Keratinocyte (primary cell): ENCODE measurements around the gene CDCA4. TPM values are rescaled to one million over a fixed set of nuclear protein-coding genes. Genes with fewer than 3 reads are reported as not detected.

Experiments
- DNase-seq: peaks from one replicate; pipeline ENCODE4 v3.0.0-alpha.2; 2011; ENCODE audit warnings: low read depth, missing footprints, low spot score
- FAIRE-seq: peaks from 2 replicates; lab custom pipeline; 2011; peaks lifted over from hg19 to GRCh38; lab: Jason Lieb, UNC
- H2AFZ ChIP-seq: 2 replicates; pipeline ENCODE4 v1.6.0; 2012; ENCODE audit warnings: low read length, control low read depth, inconsistent platforms; ENCODE audit not compliant: control insufficient read depth
- H3K27ac ChIP-seq: 2 replicates; pipeline ENCODE4 v1.5.1; 2011; ENCODE audit warnings: low read length; ENCODE audit not compliant: control insufficient read depth, insufficient read depth
- H3K27me3 ChIP-seq: 3 replicates; pipeline ENCODE4 v1.6.0; 2011; ENCODE audit warnings: low read length; ENCODE audit not compliant: control insufficient read depth, insufficient read depth; ENCODE audit errors: extremely low read depth
- H3K36me3 ChIP-seq, 2 experiments: 2 replicates in 1 of 2; 3 replicates in 1 of 2; pipeline ENCODE4 v1.5.1; 2011; ENCODE audit warnings: low read length in 2 of 2, mild to moderate bottlenecking in 1 of 2; ENCODE audit not compliant: control insufficient read depth in 2 of 2, insufficient read depth in 2 of 2; ENCODE audit errors: extremely low read depth in 1 of 2
- H3K4me1 ChIP-seq: 3 replicates; pipeline ENCODE4 v1.5.1; 2011; ENCODE audit warnings: low read length; ENCODE audit not compliant: control insufficient read depth, insufficient read depth; ENCODE audit errors: extremely low read depth
- H3K4me2 ChIP-seq: 3 replicates; pipeline ENCODE4 v1.6.0; 2011; ENCODE audit warnings: low read depth, low read length; ENCODE audit not compliant: control insufficient read depth, insufficient read depth; ENCODE audit errors: extremely low read depth
- H3K4me3 ChIP-seq, 3 experiments: fragments of 200-600 bp in 1 of 3; sonication (generic) in 1 of 3; 2 replicates in 2 of 3; 3 replicates in 1 of 3; pipeline ENCODE4 v1.5.1; 2011 to 2016; ENCODE audit warnings: low read length in 3 of 3, mild to moderate bottlenecking in 3 of 3, control low read depth in 2 of 3, inconsistent platforms in 1 of 3, low read depth in 1 of 3, mixed read lengths in 1 of 3, mixed run types in 1 of 3, moderate library complexity in 1 of 3; ENCODE audit not compliant: control insufficient read depth in 2 of 3, insufficient read depth in 2 of 3; ENCODE audit errors: extremely low read depth in 1 of 3
- H3K79me2 ChIP-seq: 2 replicates; pipeline ENCODE4 v1.6.0; 2012; ENCODE audit warnings: low read length; ENCODE audit not compliant: control insufficient read depth, insufficient read depth
- H3K9ac ChIP-seq: 3 replicates; pipeline ENCODE4 v1.6.0; 2011; ENCODE audit warnings: low read length; ENCODE audit not compliant: control insufficient read depth, insufficient read depth; ENCODE audit errors: extremely low read depth
- H3K9me1 ChIP-seq: 3 replicates; pipeline ENCODE4 v1.6.0; 2011; ENCODE audit warnings: low read length; ENCODE audit not compliant: control insufficient read depth, insufficient read depth; ENCODE audit errors: extremely low read depth
- H3K9me3 ChIP-seq: 2 replicates; pipeline ENCODE4 v1.5.1; 2012; ENCODE audit warnings: low read depth, low read length; ENCODE audit not compliant: control insufficient read depth
- H4K20me1 ChIP-seq: 3 replicates; pipeline ENCODE4 v1.6.0; 2011; ENCODE audit warnings: low read length; ENCODE audit not compliant: control insufficient read depth, insufficient read depth; ENCODE audit errors: extremely low read depth
- EZH2 ChIP-seq: IDR thresholded peaks from one replicate; pipeline ENCODE4 v1.6.1; 2012; ENCODE audit warnings: inconsistent platforms, mild to moderate bottlenecking, low read length, moderate library complexity
- dilution Hi-C: fragments of 300-500 bp; cut with MboI; formaldehyde crosslinking; loops from one replicate; pipeline ENCODE4 v1.7.0; 2020; ENCODE audit warnings: low sequenced_read_pairs; ENCODE audit not compliant: extremely low pct_ligation_motif_present
- polyA plus RNA-seq, 5 experiments: library from polyadenylated mRNA; depleted of rRNA in 3 of 5; stranded (reverse) in 3 of 5; stranded (forward) in 1 of 5; unstranded in 1 of 5; fragments of >200 nt; gene quantifications; 1 replicate in 1 of 5; 2 replicates in 3 of 5; 3 replicates in 1 of 5; pipeline versions ENCODE4 v1.2.1 to v1.2.3, GENCODE V29; 2011 to 2012; ENCODE audit warnings: missing spikeins in 2 of 5, low read depth in 1 of 5, low replicate concordance in 1 of 5
- TF ChIP-seq, protein P1 (sequence below), 3 experiments: IDR thresholded peaks in 1 of 3; conservative IDR thresholded peaks in 1 of 3; optimal IDR thresholded peaks in 1 of 3; 2 replicates in 2 of 3; 3 replicates in 1 of 3; pipeline versions ENCODE3 to v1.5.1; 2011; ENCODE audit warnings: low read length in 3 of 3, mild to moderate bottlenecking in 3 of 3, moderate library complexity in 2 of 3, control low read depth in 1 of 3, inconsistent platforms in 1 of 3; ENCODE audit not compliant: insufficient read depth in 2 of 3; ENCODE audit errors: extremely low read depth in 1 of 3

Gene CDCA4
- polyA plus RNA-seq, 1 donor (not counting 4 experiments of a cell fraction or from before 2014, with no cell fraction given) = 35.7 TPM

DNA sequence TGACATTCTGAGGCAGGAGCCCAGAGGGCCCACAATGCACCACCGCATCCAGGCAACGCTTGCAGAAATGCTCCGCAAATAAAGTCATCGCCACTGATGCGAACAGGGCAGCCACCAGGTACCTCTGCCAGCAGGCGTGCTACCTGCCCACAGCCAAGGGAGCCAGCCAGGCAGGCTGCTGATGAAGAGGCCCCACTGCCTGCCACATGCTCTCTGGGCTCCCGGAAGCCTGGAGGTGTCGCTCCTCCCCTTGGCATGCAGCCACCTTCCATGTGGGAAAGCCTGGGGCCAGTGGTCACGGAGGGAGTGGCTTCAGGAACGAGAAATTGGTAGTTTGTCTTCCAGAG is 29.6 kb upstream of the CDCA4 start:
- no peaks in the 10 kb centered on the region for H3K4me1 ChIP-seq
- no peak overlapping the region for H3K27ac ChIP-seq
- H3K36me3 ChIP-seq = peaks cover 0 to 19% of the 10 kb centered on the region in 2 experiments
- no peak overlapping the region for H3K4me2 ChIP-seq
- H3K27me3 ChIP-seq = no peaks in the 10 kb centered on the region
- no peaks in the 10 kb centered on the region for H3K9me3 ChIP-seq
- DNase-seq (no peak), FAIRE-seq (no peak)
- H3K9ac ChIP-seq = no peak overlapping the region
- no peak overlapping the region for H2AFZ ChIP-seq
- no peak for TF ChIP-seq EZH2
- TF ChIP-seq, protein P1, sequence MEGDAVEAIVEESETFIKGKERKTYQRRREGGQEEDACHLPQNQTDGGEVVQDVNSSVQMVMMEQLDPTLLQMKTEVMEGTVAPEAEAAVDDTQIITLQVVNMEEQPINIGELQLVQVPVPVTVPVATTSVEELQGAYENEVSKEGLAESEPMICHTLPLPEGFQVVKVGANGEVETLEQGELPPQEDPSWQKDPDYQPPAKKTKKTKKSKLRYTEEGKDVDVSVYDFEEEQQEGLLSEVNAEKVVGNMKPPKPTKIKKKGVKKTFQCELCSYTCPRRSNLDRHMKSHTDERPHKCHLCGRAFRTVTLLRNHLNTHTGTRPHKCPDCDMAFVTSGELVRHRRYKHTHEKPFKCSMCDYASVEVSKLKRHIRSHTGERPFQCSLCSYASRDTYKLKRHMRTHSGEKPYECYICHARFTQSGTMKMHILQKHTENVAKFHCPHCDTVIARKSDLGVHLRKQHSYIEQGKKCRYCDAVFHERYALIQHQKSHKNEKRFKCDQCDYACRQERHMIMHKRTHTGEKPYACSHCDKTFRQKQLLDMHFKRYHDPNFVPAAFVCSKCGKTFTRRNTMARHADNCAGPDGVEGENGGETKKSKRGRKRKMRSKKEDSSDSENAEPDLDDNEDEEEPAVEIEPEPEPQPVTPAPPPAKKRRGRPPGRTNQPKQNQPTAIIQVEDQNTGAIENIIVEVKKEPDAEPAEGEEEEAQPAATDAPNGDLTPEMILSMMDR (optimal IDR thresholded peaks at IDR 0.05 in 1 of 3, IDR thresholded peaks at IDR 0.05 in 1 of 3, conservative IDR thresholded peaks at IDR 0.05 in 1 of 3; ENCODE audit: extremely low read depth in 1 of 3, insufficient read depth in 2 of 3, low read length in 3 of 3) = no peak
- no peak overlapping the region for H3K4me3 ChIP-seq
- no peaks in the 10 kb centered on the region for H3K79me2 ChIP-seq
- no peaks in the 10 kb centered on the region for H4K20me1 ChIP-seq
- no peaks in the 10 kb centered on the region for H3K9me1 ChIP-seq
- dilution Hi-C loops = no loop called here

DNA sequence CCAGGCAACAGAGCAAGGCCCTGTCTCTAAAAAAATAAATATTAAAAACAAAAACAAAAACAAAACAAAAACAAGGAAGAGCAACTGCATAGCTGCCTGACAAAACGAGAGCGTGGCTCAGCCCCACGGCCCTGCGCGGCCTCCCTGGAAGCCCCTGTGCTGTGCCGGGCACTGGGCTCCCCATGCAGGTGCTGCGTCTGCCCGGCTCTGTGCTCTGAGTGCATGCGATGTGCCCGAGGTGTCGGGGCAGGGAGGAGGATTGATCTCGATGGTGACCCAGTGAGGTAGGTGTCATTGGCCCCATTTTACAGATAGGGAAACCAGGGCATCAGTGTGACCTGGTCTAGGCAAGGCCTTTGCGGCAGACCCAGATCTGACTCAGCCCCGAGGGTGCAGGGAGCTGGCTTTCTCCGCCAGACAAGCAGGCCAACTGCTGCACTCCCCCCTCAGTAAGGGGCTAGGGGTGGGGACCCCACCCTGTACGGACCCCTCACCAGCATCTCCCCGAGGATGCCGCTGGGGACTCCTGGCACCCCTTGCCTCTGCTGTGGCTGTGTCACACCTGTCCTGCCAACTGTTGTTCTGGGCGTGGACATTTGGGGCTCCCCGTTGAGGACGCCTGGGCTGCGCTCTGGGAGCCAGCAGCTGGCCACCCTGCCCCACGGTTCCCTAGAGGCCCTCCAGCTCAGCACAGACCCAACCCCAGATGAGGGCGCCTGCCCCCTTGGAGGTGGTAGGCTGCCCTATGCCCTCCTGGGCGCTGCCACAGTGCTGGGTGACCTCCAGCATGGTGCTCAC is 29.1 kb upstream of the CDCA4 start:
- Histone ChIP-seq H3K27me3 (no peaks in the 10 kb centered on the region), H3K9me3 (no peaks in the 10 kb centered on the region), H3K4me1 (no peaks in the 10 kb centered on the region), H3K79me2 (no peaks in the 10 kb centered on the region), H3K4me3 (no peak overlapping the region), H4K20me1 (no peaks in the 10 kb centered on the region), H3K9ac (no peak overlapping the region), H3K36me3 (peaks cover 0 to 17% of the 10 kb centered on the region in 2 experiments), H3K4me2 (no peak overlapping the region), H3K27ac (no peak overlapping the region), H3K9me1 (no peaks in the 10 kb centered on the region), H2AFZ (no peak overlapping the region)
- dilution Hi-C loops = no loop called here
- DNase-seq = no peak
- no peak for FAIRE-seq
- TF ChIP-seq EZH2 = no peak
- TF ChIP-seq, protein P1 (optimal IDR thresholded peaks at IDR 0.05 in 1 of 3, IDR thresholded peaks at IDR 0.05 in 1 of 3, conservative IDR thresholded peaks at IDR 0.05 in 1 of 3; ENCODE audit: extremely low read depth in 1 of 3, insufficient read depth in 2 of 3, low read length in 3 of 3) = no peak
